Endodermal cell (in vitro differentiated cells): Measurements from ENCODE around the gene POU6F2. TPM values are rescaled to one million over a fixed set of nuclear protein-coding genes. Genes with fewer than 3 reads are reported as not detected.
"Not testable (repeated sequence)": the region's sequence is repeated elsewhere in the genome, so short reads cannot be mapped to it uniquely, and the experiment has no call there.

ENCODE experiments used
- DNase-seq: peaks from one replicate; pipeline ENCODE4 v3.0.0-alpha.2; 2017
- H3K27ac ChIP-seq: 2 replicates; pipeline ENCODE4 v1.5.1; 2013; ENCODE audit warnings: mild to moderate bottlenecking, low read depth, low read length, moderate library complexity
- H3K27me3 ChIP-seq: 2 replicates; pipeline ENCODE4 v1.6.1; 2013; ENCODE audit warnings: mild to moderate bottlenecking, low read length, moderate library complexity; ENCODE audit not compliant: insufficient read depth, control insufficient read depth, poor library complexity, severe bottlenecking
- H3K36me3 ChIP-seq: 2 replicates; pipeline ENCODE4 v1.7.0; 2013; ENCODE audit warnings: mild to moderate bottlenecking, low read length, moderate library complexity; ENCODE audit not compliant: control insufficient read depth, insufficient read depth
- H3K4me1 ChIP-seq: one replicate; pipeline ENCODE4 v1.7.0; 2013; ENCODE audit warnings: low read length; ENCODE audit not compliant: control insufficient read depth, insufficient read depth
- H3K4me3 ChIP-seq: 2 replicates; pipeline ENCODE4 v1.5.1; 2013; ENCODE audit warnings: mild to moderate bottlenecking, low read length, moderate library complexity
- H3K9ac ChIP-seq: 2 replicates; pipeline ENCODE4 v1.6.1; 2013; ENCODE audit warnings: mild to moderate bottlenecking, low read length, moderate library complexity; ENCODE audit not compliant: poor library complexity, severe bottlenecking; ENCODE audit errors: extremely low read depth
- H3K9me3 ChIP-seq: 2 replicates; pipeline ENCODE4 v1.6.1; 2013; ENCODE audit warnings: mild to moderate bottlenecking, low read length, moderate library complexity; ENCODE audit not compliant: control insufficient read depth
- H3K27ac Mint-ChIP-seq: 2 replicates; pipeline ENCODE4 v1.8.0; 2020; ENCODE audit warnings: mixed read lengths
- H3K27me3 Mint-ChIP-seq: 2 replicates; pipeline ENCODE4 v1.8.0; 2021; ENCODE audit warnings: mild to moderate bottlenecking, mixed read lengths; ENCODE audit not compliant: insufficient read depth
- H3K36me3 Mint-ChIP-seq: 2 replicates; pipeline ENCODE4 v1.8.0; 2020; ENCODE audit warnings: low read depth, mixed read lengths
- H3K4me1 Mint-ChIP-seq: 2 replicates; pipeline ENCODE4 v1.8.0; 2020; ENCODE audit warnings: mixed read lengths
- H3K4me3 Mint-ChIP-seq: 2 replicates; pipeline ENCODE4 v1.8.0; 2020; ENCODE audit warnings: mild to moderate bottlenecking, moderate library complexity, mixed read lengths
- H3K9me3 Mint-ChIP-seq: 2 replicates; pipeline ENCODE4 v1.8.0; 2020; ENCODE audit warnings: mild to moderate bottlenecking, mixed read lengths
- CTCF ChIP-seq: fragments of 200-600 bp; sonication (generic); conservative IDR thresholded peaks from 2 replicates; pipeline ENCODE4 v1.5.0; 2021; ENCODE audit warnings: antibody characterized with exemption, mild to moderate bottlenecking
- WGBS, 2 experiments: methylation state at CpG; one replicate each; pipeline versions ENCODE4 v1.1.5 to v1.1.7; 2013; ENCODE audit warnings: missing lambda C conversion rate in 2 of 2, mixed read lengths in 1 of 2; ENCODE audit not compliant: insufficient coverage in 1 of 2, insufficient read length in 1 of 2; 5-methylcytosine and 5-hydroxymethylcytosine counted together
- total RNA-seq, 2 donors: library from RNA; stranded (reverse); fragmentation: NEBNext Ultra II Directional in 1 of 2; extraction: Animal tissue kit (Norgen Biotek cat#: 25700) in 1 of 2; gene quantifications; 2 replicates in 1 of 2; 3 replicates in 1 of 2; pipeline ENCODE4 v1.2.1, GENCODE V29; 2021

The POU6F2 gene
- total RNA-seq, 2 donors from 2014 or later = 6.0 to 10.0 TPM

- Mint-ChIP-seq H3K36me3 (peaks cover 12% of the 10 kb centered on the region), H3K27ac (no peak overlapping the region), H3K27me3 (no peaks in the 10 kb centered on the region), H3K4me1 (peaks cover 9% of the 10 kb centered on the region), H3K4me3 (no peak overlapping the region), H3K9me3 (no peaks in the 10 kb centered on the region)
- no peak overlapping the region for H3K27ac ChIP-seq
- no peaks in the 10 kb centered on the region for H3K9me3 ChIP-seq
- peak; percentile 82 for DNase-seq
- H3K36me3 ChIP-seq = no peaks in the 10 kb centered on the region
- TF ChIP-seq CTCF = no peak
- H3K9ac ChIP-seq = no peak overlapping the region
- WGBS, 2 experiments = 90% methylated on average over 1 of the region's 1 CpG; no CpG with 5 or more reads in 1 of the 2 experiments
- H3K4me3 ChIP-seq = no peak overlapping the region
- H3K27me3 ChIP-seq = no peaks in the 10 kb centered on the region
- H3K4me1 ChIP-seq = no peaks in the 10 kb centered on the region
These were observed 214.8 kb downstream of the POU6F2 start for GRCh38 chr7:39192476-39192875.

- WGBS, 2 experiments = 90 to 92% methylated on average over 9 to 10 of the region's 10 CpGs
These were observed 216.7 kb downstream of the POU6F2 start for GRCh38 chr7:39194388-39194787.

GRCh38 chr7:39195967-39196366 is 218.3 kb downstream of the POU6F2 start:
- H3K27ac Mint-ChIP-seq = no peak overlapping the region
- Histone ChIP-seq H3K4me1 (no peaks in the 10 kb centered on the region), H3K27me3 (no peaks in the 10 kb centered on the region), H3K27ac (no peak overlapping the region), H3K9me3 (no peaks in the 10 kb centered on the region), H3K9ac (no peak overlapping the region), H3K4me3 (no peak overlapping the region), H3K36me3 (no peaks in the 10 kb centered on the region)
- no peaks in the 10 kb centered on the region for H3K9me3 Mint-ChIP-seq
- no peak overlapping the region for H3K4me3 Mint-ChIP-seq
- no peak for DNase-seq
- no peak for TF ChIP-seq CTCF
- WGBS, 2 experiments = 97 to 100% methylated on average over 3 to 4 of the region's 5 CpGs
- no peaks in the 10 kb centered on the region for H3K27me3 Mint-ChIP-seq
- H3K36me3 Mint-ChIP-seq = peaks cover 12% of the 10 kb centered on the region
- H3K4me1 Mint-ChIP-seq = peaks cover 9% of the 10 kb centered on the region

More at GRCh38 chr7:39194388-39194787, 216.7 kb downstream of the POU6F2 start:
- not testable (repeated sequence) for H3K9me3 ChIP-seq, H3K27me3 Mint-ChIP-seq, H3K4me3 ChIP-seq, H3K27me3 ChIP-seq, H3K9me3 Mint-ChIP-seq, H3K4me1 Mint-ChIP-seq, H3K27ac ChIP-seq, DNase-seq, H3K36me3 ChIP-seq, H3K27ac Mint-ChIP-seq, H3K4me1 ChIP-seq, H3K9ac ChIP-seq, H3K4me3 Mint-ChIP-seq
- H3K36me3 Mint-ChIP-seq = peaks cover 12% of the 10 kb centered on the region

- Mint-ChIP-seq H3K9me3 (no peaks in the 10 kb centered on the region), H3K4me3 (no peak overlapping the region), H3K4me1 (peaks cover 6% of the 10 kb centered on the region), H3K27ac (no peak overlapping the region), H3K36me3 (peaks cover 12% of the 10 kb centered on the region), H3K27me3 (no peaks in the 10 kb centered on the region)
- 60 to 74% methylated on average over 1 of the region's 1 CpG for WGBS, 2 experiments
- no peaks in the 10 kb centered on the region for H3K27me3 ChIP-seq
- no peak overlapping the region for H3K4me3 ChIP-seq
- no peaks in the 10 kb centered on the region for H3K9me3 ChIP-seq
- no peak for DNase-seq
- H3K27ac ChIP-seq = no peak overlapping the region
- no peak overlapping the region for H3K9ac ChIP-seq
- H3K36me3 ChIP-seq = no peaks in the 10 kb centered on the region
- TF ChIP-seq CTCF = no peak
- H3K4me1 ChIP-seq = no peaks in the 10 kb centered on the region
These were observed 220.1 kb downstream of the POU6F2 start for GRCh38 chr7:39197831-39198230.
